HG02610 (cell line): ENCODE data around the gene PIGV.
"Not testable (repeated sequence)": the region's sequence is repeated elsewhere in the genome, so short reads cannot be mapped to it uniquely, and the experiment has no call there.

Source experiments
- ATAC-seq: cut with Tn5 transposase; IDR thresholded peaks from one replicate; pipeline ENCODE4 v1.9.1; 2021; ENCODE audit warnings: mild to moderate bottlenecking, moderate library complexity; ENCODE audit not compliant: unreplicated experiment

PIGV gene

GRCh38 chr1:26831546-26832248, 43.9 kb downstream of the PIGV start:
- no peak for ATAC-seq

- no peak for ATAC-seq
These were observed 44.7 kb downstream of the PIGV start for GRCh38 chr1:26832249-26832960.

- ATAC-seq = peak; percentile 83
These were observed 46.0 kb downstream of the PIGV start for GRCh38 chr1:26833432-26834405.

- ATAC-seq = not testable (repeated sequence)
These were observed 49.9 kb downstream of the PIGV start for GRCh38 chr1:26837665-26838064.

GRCh38 chr1:26838474-26839338, 51.0 kb downstream of the PIGV start:
- peak; percentile 90 for ATAC-seq

- ATAC-seq = no peak
These were observed 51.6 kb downstream of the PIGV start for GRCh38 chr1:26839339-26839722.

GRCh38 chr1:26839779-26840178, 52.0 kb downstream of the PIGV start:
- no peak for ATAC-seq

- no peak for ATAC-seq
These were observed 56.9 kb downstream of the PIGV start for GRCh38 chr1:26844424-26845196.

GRCh38 chr1:26847826-26848225, 60.1 kb downstream of the PIGV start:
- not testable (repeated sequence) for ATAC-seq
